ENCODE results near the gene CISD1. TPM values are rescaled to one million over a fixed set of nuclear protein-coding genes. Genes with fewer than 3 reads are reported as not detected.

Gene CISD1
- total and polyA plus RNA-seq, 2 donors (not counting 3 experiments of a cell fraction or from before 2014, with no cell fraction given), result 25.5 to 53.0 TPM

GRCh38 chr10:58262766-58263165 is 6.2 kb upstream of the CISD1 start:
- no peaks in the 10 kb centered on the region for H3K27me3 ChIP-seq (ENCODE audit: control insufficient read depth in 2 of 2, insufficient read depth in 2 of 2, low read length in 2 of 2)
- H4K20me1 ChIP-seq (replicated peaks; ENCODE audit: control insufficient read depth, extremely low read depth, insufficient read depth, low read length), result peaks cover 2% of the 10 kb centered on the region
- BruUV-seq (replicated peaks), result no TSS peak
- H2AFZ ChIP-seq (ENCODE audit: low read depth, low read length), result no peak overlapping the region
- H3K4me1 ChIP-seq (ENCODE audit: control insufficient read depth, extremely low read depth, insufficient read depth, low read length), result peaks cover 28% of the 10 kb centered on the region
- intact Hi-C loops (cut with micrococcal nuclease), result no loop called here
- no peak overlapping the region for H3K27ac ChIP-seq (ENCODE audit: insufficient read depth, low read depth, low read length)
- H3K36me3 ChIP-seq (ENCODE audit: control insufficient read depth in 2 of 2, extremely low read depth in 1 of 2, insufficient read depth in 2 of 2, low read length in 2 of 2), result no peaks in the 10 kb centered on the region
- H3K9me1 ChIP-seq (replicated peaks; ENCODE audit: control insufficient read depth, extremely low read depth, insufficient read depth, low read length), result no peaks in the 10 kb centered on the region
- CTCF ChIA-PET, result interaction anchor here (1.0 kb wide), 1 partner anchor 26 kb away, joined by 4 read pairs; no protein-coding TSS in a partner anchor
- POLR2A ChIA-PET, result interaction anchor here (0.8 kb wide), 1 partner anchor 10 kb away, joined by 3 read pairs; no protein-coding TSS in a partner anchor
- peaks cover 49% of the 10 kb centered on the region for H3K79me2 ChIP-seq (ENCODE audit: control insufficient read depth, insufficient read depth, low read length)
- DNase-seq (ENCODE audit: low read depth, low spot score) (no peak), FAIRE-seq (no peak)
- no peak overlapping the region for H3K4me2 ChIP-seq (ENCODE audit: insufficient read depth, low read length)
- H3K9ac ChIP-seq (replicated peaks; ENCODE audit: extremely low read depth, insufficient read depth, low read length), result no peak overlapping the region
- H3K4me3 ChIP-seq (replicated peaks in 1 of 3; ENCODE audit: insufficient read depth in 1 of 3, low read depth in 1 of 3, low read length in 3 of 3), result no peak overlapping the region
- TF ChIP-seq EZH2 (IDR thresholded peaks at IDR 0.05; ENCODE audit: borderline replicate concordance, low read depth, low read length, severe bottlenecking) (no peak), JUN (IDR thresholded peaks at IDR 0.05; ENCODE audit: borderline replicate concordance, insufficient read depth, insufficient read length, low read depth) (no peak), FOS (IDR thresholded peaks at IDR 0.05; ENCODE audit: borderline replicate concordance, insufficient read depth, low read length) (no peak), MYC (IDR thresholded peaks at IDR 0.05; ENCODE audit: low read depth, low read length) (no peak)
- TF ChIP-seq, protein P1, sequence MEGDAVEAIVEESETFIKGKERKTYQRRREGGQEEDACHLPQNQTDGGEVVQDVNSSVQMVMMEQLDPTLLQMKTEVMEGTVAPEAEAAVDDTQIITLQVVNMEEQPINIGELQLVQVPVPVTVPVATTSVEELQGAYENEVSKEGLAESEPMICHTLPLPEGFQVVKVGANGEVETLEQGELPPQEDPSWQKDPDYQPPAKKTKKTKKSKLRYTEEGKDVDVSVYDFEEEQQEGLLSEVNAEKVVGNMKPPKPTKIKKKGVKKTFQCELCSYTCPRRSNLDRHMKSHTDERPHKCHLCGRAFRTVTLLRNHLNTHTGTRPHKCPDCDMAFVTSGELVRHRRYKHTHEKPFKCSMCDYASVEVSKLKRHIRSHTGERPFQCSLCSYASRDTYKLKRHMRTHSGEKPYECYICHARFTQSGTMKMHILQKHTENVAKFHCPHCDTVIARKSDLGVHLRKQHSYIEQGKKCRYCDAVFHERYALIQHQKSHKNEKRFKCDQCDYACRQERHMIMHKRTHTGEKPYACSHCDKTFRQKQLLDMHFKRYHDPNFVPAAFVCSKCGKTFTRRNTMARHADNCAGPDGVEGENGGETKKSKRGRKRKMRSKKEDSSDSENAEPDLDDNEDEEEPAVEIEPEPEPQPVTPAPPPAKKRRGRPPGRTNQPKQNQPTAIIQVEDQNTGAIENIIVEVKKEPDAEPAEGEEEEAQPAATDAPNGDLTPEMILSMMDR (IDR thresholded peaks at IDR 0.05; ENCODE audit: extremely low read depth in 1 of 2, insufficient read depth in 1 of 2, low read depth in 1 of 2, low read length in 2 of 2), result no peak
- H3K9me3 ChIP-seq (replicated peaks; ENCODE audit: control insufficient read depth, insufficient read depth, low read length), result no peaks in the 10 kb centered on the region
- dilution Hi-C loops (cut with MboI; ENCODE audit: extremely low pct_ligation_motif_present, low sequenced_read_pairs), result no loop called here

DNA sequence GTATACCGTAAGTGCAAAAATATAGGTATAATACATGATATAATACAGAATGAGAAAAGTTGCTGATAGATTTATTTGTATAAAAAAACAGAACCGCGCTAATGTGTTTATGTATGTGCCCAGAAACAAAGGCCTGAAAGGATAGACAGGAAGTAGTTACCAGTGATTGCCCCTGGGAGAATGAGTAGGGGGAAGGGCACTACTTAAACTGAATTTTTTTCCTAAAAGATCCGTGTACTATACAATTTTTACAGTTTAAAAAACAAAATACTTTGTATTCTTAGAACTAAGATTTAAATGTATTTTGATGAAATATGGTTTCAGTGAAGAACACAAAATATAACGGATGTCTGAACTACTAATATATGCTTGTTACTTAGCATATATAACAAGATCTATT is 4.2 kb upstream of the CISD1 start:
- dilution Hi-C loops (cut with MboI; ENCODE audit: extremely low pct_ligation_motif_present, low sequenced_read_pairs) (no loop called here), intact Hi-C loops (cut with micrococcal nuclease) (no loop called here)
- no TSS peak for BruUV-seq (replicated peaks)
- peaks cover 31% of the 10 kb centered on the region for H3K4me1 ChIP-seq (ENCODE audit: control insufficient read depth, extremely low read depth, insufficient read depth, low read length)
- no peaks in the 10 kb centered on the region for H3K36me3 ChIP-seq (ENCODE audit: control insufficient read depth in 2 of 2, extremely low read depth in 1 of 2, insufficient read depth in 2 of 2, low read length in 2 of 2)
- ChIA-PET CTCF (interaction anchor here (1.0 kb wide), 1 partner anchor 27 kb away, joined by 4 read pairs; no protein-coding TSS in a partner anchor), POLR2A (no interaction called here)
- H2AFZ ChIP-seq (ENCODE audit: low read depth, low read length), result no peak overlapping the region
- no peaks in the 10 kb centered on the region for H3K9me3 ChIP-seq (replicated peaks; ENCODE audit: control insufficient read depth, insufficient read depth, low read length)
- H3K9ac ChIP-seq (replicated peaks; ENCODE audit: extremely low read depth, insufficient read depth, low read length), result no peak overlapping the region
- H3K27me3 ChIP-seq (ENCODE audit: control insufficient read depth in 2 of 2, insufficient read depth in 2 of 2, low read length in 2 of 2), result no peaks in the 10 kb centered on the region
- DNase-seq (ENCODE audit: low read depth, low spot score) (peak; percentile 51), FAIRE-seq (peak; percentile 70)
- peak overlapping the region; percentile 88 for H3K4me2 ChIP-seq (ENCODE audit: insufficient read depth, low read length)
- no peak overlapping the region for H3K4me3 ChIP-seq (replicated peaks in 1 of 3; ENCODE audit: insufficient read depth in 1 of 3, low read depth in 1 of 3, low read length in 3 of 3)
- H3K9me1 ChIP-seq (replicated peaks; ENCODE audit: control insufficient read depth, extremely low read depth, insufficient read depth, low read length), result no peaks in the 10 kb centered on the region
- H3K79me2 ChIP-seq (ENCODE audit: control insufficient read depth, insufficient read depth, low read length), result peaks cover 48% of the 10 kb centered on the region
- no peak overlapping the region for H3K27ac ChIP-seq (ENCODE audit: insufficient read depth, low read depth, low read length)
- H4K20me1 ChIP-seq (replicated peaks; ENCODE audit: control insufficient read depth, extremely low read depth, insufficient read depth, low read length), result peaks cover 2% of the 10 kb centered on the region
- TF ChIP-seq EZH2 (IDR thresholded peaks at IDR 0.05; ENCODE audit: borderline replicate concordance, low read depth, low read length, severe bottlenecking) (no peak), POLR2AphosphoS5 (IDR thresholded peaks at IDR 0.05; ENCODE audit: insufficient read depth, low read depth, low read length) (no peak), GATA2 (IDR thresholded peaks at IDR 0.05; ENCODE audit: insufficient read depth, insufficient read length, low read depth, low read length) (no peak), POLR2A (IDR thresholded peaks at IDR 0.05; ENCODE audit: low read depth, low read length) (no peak), MYC (IDR thresholded peaks at IDR 0.05; ENCODE audit: low read depth, low read length) (no peak)
- TF ChIP-seq, protein P1 (IDR thresholded peaks at IDR 0.05; ENCODE audit: extremely low read depth in 1 of 2, insufficient read depth in 1 of 2, low read depth in 1 of 2, low read length in 2 of 2), result no peak
